Kidney glomerular epithelial cell (primary cell): Measurements from ENCODE around the gene SLC8A1.
A peak's percentile ranks its signal among the peaks of the same experiment; 100 is the strongest.

ENCODE experiments used
- DNase-seq: peaks from one replicate; lab custom pipeline; 2025; lab: John Stamatoyannopoulos, UW

Gene SLC8A1

GRCh38 chr2:40352041-40352702 lies 99.7 kb downstream of the SLC8A1 start:
- DNase-seq, result no peak

- DNase-seq, result peak; percentile 88
Measured at GRCh38 chr2:40348665-40349064, 103.2 kb downstream of the SLC8A1 start.

GRCh38 chr2:40348038-40348437 lies 103.9 kb downstream of the SLC8A1 start:
- DNase-seq, result no peak

GRCh38 chr2:40346535-40347354 lies 105.1 kb downstream of the SLC8A1 start:
- no peak for DNase-seq

- no peak for DNase-seq
Measured at GRCh38 chr2:40344364-40344763, 107.5 kb downstream of the SLC8A1 start.

- peak; percentile 59 for DNase-seq
Measured at GRCh38 chr2:40343902-40344301, 108.0 kb downstream of the SLC8A1 start.

- no peak for DNase-seq
Measured at GRCh38 chr2:40341198-40341597, 110.7 kb downstream of the SLC8A1 start.

GRCh38 chr2:40339026-40339425 lies 112.9 kb downstream of the SLC8A1 start:
- no peak for DNase-seq

GRCh38 chr2:40332191-40332826 lies 119.6 kb downstream of the SLC8A1 start:
- peak; percentile 72 for DNase-seq

GRCh38 chr2:40330096-40330495 lies 121.8 kb downstream of the SLC8A1 start:
- DNase-seq, result no peak

GRCh38 chr2:40329739-40330030 lies 122.2 kb downstream of the SLC8A1 start:
- no peak for DNase-seq

GRCh38 chr2:40325116-40325515 lies 126.8 kb downstream of the SLC8A1 start:
- peak; percentile 85 for DNase-seq

- no peak for DNase-seq
Measured at GRCh38 chr2:40324656-40325055, 127.2 kb downstream of the SLC8A1 start.

GRCh38 chr2:40321822-40322221 lies 130.1 kb downstream of the SLC8A1 start:
- no peak for DNase-seq

GRCh38 chr2:40321016-40321623 lies 130.8 kb downstream of the SLC8A1 start:
- DNase-seq, result no peak

GRCh38 chr2:40318921-40319320 lies 133.0 kb downstream of the SLC8A1 start:
- no peak for DNase-seq

GRCh38 chr2:40317761-40318160 lies 134.1 kb downstream of the SLC8A1 start:
- no peak for DNase-seq

- no peak for DNase-seq
Measured at GRCh38 chr2:40317046-40317445, 134.8 kb downstream of the SLC8A1 start.

GRCh38 chr2:40316620-40317019 lies 135.3 kb downstream of the SLC8A1 start:
- no peak for DNase-seq

GRCh38 chr2:40315683-40316082 lies 136.2 kb downstream of the SLC8A1 start:
- no peak for DNase-seq

- no peak for DNase-seq
Measured at GRCh38 chr2:40311026-40311425, 140.9 kb downstream of the SLC8A1 start.

- no peak for DNase-seq
Measured at GRCh38 chr2:40310303-40310702, 141.6 kb downstream of the SLC8A1 start.

GRCh38 chr2:40304340-40304739 lies 147.6 kb downstream of the SLC8A1 start:
- no peak for DNase-seq
